SK-N-SH treated with all-trans-retinoic acid at 6 μM for 48 hours (cell line): ENCODE data around the gene IL23R.

Experiments
- ATAC-seq: fragments of 200-7000 bp; cut with Tn5 transposase; 3 replicates; pipeline ENCODE4 v1.9.1; 2020; ENCODE audit warnings: mild to moderate bottlenecking, moderate library complexity
- ARNTL ChIP-seq: fragments of 450-650 bp; formaldehyde crosslinking; IDR thresholded peaks from 2 replicates; pipeline ENCODE4 v1.5.0; 2020; ENCODE audit warnings: low read depth, mild to moderate bottlenecking, moderate library complexity, borderline replicate concordance
- BACH2 ChIP-seq: fragments of 250-450 bp; sonication (Bioruptor Pico); IDR thresholded peaks from 2 replicates; pipeline ENCODE4 v1.9.0; 2021; ENCODE audit warnings: mild to moderate bottlenecking, borderline replicate concordance
- CSDC2 ChIP-seq: fragments of 250-450 bp; sonication (Bioruptor Pico); IDR thresholded peaks from 2 replicates; pipeline ENCODE4 v1.5.0; 2020; ENCODE audit warnings: mild to moderate bottlenecking, moderate library complexity
- CSRNP3 ChIP-seq: fragments of 250-450 bp; sonication (Bioruptor Pico); IDR thresholded peaks from 2 replicates; pipeline ENCODE4 v1.5.1; 2021; ENCODE audit warnings: mild to moderate bottlenecking, moderate library complexity
- ESRRG ChIP-seq: fragments of 250-450 bp; sonication (Bioruptor Pico); IDR thresholded peaks from 2 replicates; pipeline ENCODE4 v1.6.1; 2021; ENCODE audit warnings: mild to moderate bottlenecking
- ISL1 ChIP-seq: fragments of 250-450 bp; sonication (Bioruptor Pico); IDR thresholded peaks from 2 replicates; pipeline ENCODE4 v2.1.2; 2022; ENCODE audit warnings: mild to moderate bottlenecking, moderate library complexity
- PATZ1 ChIP-seq: fragments of 250-450 bp; sonication (Bioruptor Pico); IDR thresholded peaks from 2 replicates; pipeline ENCODE4 v1.8.0; 2020; ENCODE audit warnings: mild to moderate bottlenecking, moderate library complexity, borderline replicate concordance
- RARB ChIP-seq: fragments of 250-450 bp; sonication (Bioruptor Pico); IDR thresholded peaks from 2 replicates; pipeline ENCODE4 v1.8.0; 2021; ENCODE audit warnings: mild to moderate bottlenecking, moderate library complexity
- SNAI2 ChIP-seq: fragments of 250-450 bp; sonication (Bioruptor Pico); IDR thresholded peaks from 2 replicates; pipeline ENCODE4 v1.5.0; 2020; ENCODE audit warnings: mild to moderate bottlenecking, moderate library complexity
- TCF4 ChIP-seq: fragments of 250-450 bp; sonication (Bioruptor Pico); IDR thresholded peaks from 2 replicates; pipeline ENCODE4 v1.8.0; 2021; ENCODE audit warnings: mild to moderate bottlenecking, moderate library complexity, borderline replicate concordance
- TOX ChIP-seq: fragments of 250-450 bp; sonication (Bioruptor Pico); IDR thresholded peaks from 2 replicates; pipeline ENCODE4 v1.8.0; 2021; ENCODE audit warnings: mild to moderate bottlenecking, moderate library complexity, borderline replicate concordance
- TSHZ2 ChIP-seq: fragments of 250-450 bp; sonication (Bioruptor Pico); IDR thresholded peaks from 2 replicates; pipeline ENCODE4 v1.5.0; 2020; ENCODE audit warnings: mild to moderate bottlenecking, moderate library complexity
- ZFP3 ChIP-seq: fragments of 250-450 bp; sonication (Bioruptor Pico); IDR thresholded peaks from 2 replicates; pipeline ENCODE4 v1.5.0; 2020; ENCODE audit warnings: mild to moderate bottlenecking, moderate library complexity
- ZFP30 ChIP-seq: fragments of 450-650 bp; formaldehyde crosslinking; IDR thresholded peaks from 2 replicates; pipeline ENCODE4 v1.5.0; 2022; ENCODE audit warnings: mild to moderate bottlenecking, moderate library complexity
- ZNF565 ChIP-seq: fragments of 450-650 bp; formaldehyde crosslinking; conservative IDR thresholded peaks from 2 replicates; pipeline ENCODE4 v1.5.0; 2020; ENCODE audit warnings: low read depth, mild to moderate bottlenecking, moderate library complexity
- ZNF70 ChIP-seq: fragments of 450-650 bp; formaldehyde crosslinking; IDR thresholded peaks from 2 replicates; pipeline ENCODE4 v1.5.0; 2020; ENCODE audit warnings: mild to moderate bottlenecking, moderate library complexity
- ZNF8 ChIP-seq: fragments of 450-650 bp; formaldehyde crosslinking; IDR thresholded peaks from 2 replicates; pipeline ENCODE4 v1.5.0; 2020; ENCODE audit warnings: mild to moderate bottlenecking, moderate library complexity
- TF ChIP-seq, protein P1 (sequence below): fragments of 250-450 bp; sonication (Bioruptor Pico); IDR thresholded peaks from 2 replicates; pipeline ENCODE4 v1.5.1; 2020; ENCODE audit warnings: low read depth, mild to moderate bottlenecking, moderate library complexity
- TF ChIP-seq, protein P2 (sequence below): fragments of 250-450 bp; sonication (Bioruptor Pico); IDR thresholded peaks from 2 replicates; pipeline ENCODE4 v1.8.0; 2021; ENCODE audit warnings: low read depth, mild to moderate bottlenecking, moderate library complexity, borderline replicate concordance

The IL23R gene

GRCh38 chr1:67270541-67270940, 104.3 kb downstream of the IL23R start:
- TF ChIP-seq RARB (CRISPR knock-in tag) (no peak), CSRNP3 (CRISPR knock-in tag) (no peak), ARNTL (CRISPR knock-in tag) (no peak), ZNF565 (no peak), CSDC2 (CRISPR knock-in tag) (no peak), ZNF8 (CRISPR knock-in tag) (no peak)
- no peak for ATAC-seq

DNA sequence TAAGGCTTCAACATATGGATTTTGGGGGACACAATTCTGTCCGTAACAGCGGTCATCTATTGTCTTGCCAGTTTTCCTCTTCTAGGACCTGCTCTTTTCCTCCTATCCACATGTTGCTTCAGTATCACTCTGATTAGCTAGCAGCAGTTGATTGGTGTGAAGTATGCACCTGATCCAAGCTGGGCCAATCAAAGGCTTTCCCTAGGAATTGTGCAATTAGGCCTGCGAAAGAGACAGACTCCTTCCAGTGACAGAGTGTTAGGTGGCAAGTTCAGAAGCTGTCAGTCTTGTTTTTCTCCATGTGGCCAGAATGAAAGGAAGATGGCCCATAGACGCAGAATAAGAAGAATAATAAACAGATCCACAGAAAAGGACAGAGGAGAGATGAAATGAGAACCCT, 107.3 kb downstream of the IL23R start:
- TF ChIP-seq TSHZ2 (no peak), PATZ1 (no peak), ESRRG (CRISPR knock-in tag) (no peak), ZFP30 (no peak), TCF4 (CRISPR knock-in tag) (no peak), ZFP3 (CRISPR knock-in tag) (no peak), ARNTL (CRISPR knock-in tag) (no peak)
- TF ChIP-seq, protein P1, sequence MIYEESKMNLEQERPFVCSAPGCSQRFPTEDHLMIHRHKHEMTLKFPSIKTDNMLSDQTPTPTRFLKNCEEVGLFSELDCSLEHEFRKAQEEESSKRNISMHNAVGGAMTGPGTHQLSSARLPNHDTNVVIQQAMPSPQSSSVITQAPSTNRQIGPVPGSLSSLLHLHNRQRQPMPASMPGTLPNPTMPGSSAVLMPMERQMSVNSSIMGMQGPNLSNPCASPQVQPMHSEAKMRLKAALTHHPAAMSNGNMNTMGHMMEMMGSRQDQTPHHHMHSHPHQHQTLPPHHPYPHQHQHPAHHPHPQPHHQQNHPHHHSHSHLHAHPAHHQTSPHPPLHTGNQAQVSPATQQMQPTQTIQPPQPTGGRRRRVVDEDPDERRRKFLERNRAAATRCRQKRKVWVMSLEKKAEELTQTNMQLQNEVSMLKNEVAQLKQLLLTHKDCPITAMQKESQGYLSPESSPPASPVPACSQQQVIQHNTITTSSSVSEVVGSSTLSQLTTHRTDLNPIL (CRISPR knock-in tag) = no peak
- TF ChIP-seq, all 23 proteins: peak for 0

GRCh38 chr1:67274623-67275325, 108.5 kb downstream of the IL23R start:
- ATAC-seq = no peak
- TF ChIP-seq ZNF565 = no peak
- TF ChIP-seq SNAI2 (CRISPR knock-in tag) = no peak
- TF ChIP-seq TCF4 (CRISPR knock-in tag) = no peak
- no peak for TF ChIP-seq ZNF8 (CRISPR knock-in tag)
- TF ChIP-seq, protein P2, sequence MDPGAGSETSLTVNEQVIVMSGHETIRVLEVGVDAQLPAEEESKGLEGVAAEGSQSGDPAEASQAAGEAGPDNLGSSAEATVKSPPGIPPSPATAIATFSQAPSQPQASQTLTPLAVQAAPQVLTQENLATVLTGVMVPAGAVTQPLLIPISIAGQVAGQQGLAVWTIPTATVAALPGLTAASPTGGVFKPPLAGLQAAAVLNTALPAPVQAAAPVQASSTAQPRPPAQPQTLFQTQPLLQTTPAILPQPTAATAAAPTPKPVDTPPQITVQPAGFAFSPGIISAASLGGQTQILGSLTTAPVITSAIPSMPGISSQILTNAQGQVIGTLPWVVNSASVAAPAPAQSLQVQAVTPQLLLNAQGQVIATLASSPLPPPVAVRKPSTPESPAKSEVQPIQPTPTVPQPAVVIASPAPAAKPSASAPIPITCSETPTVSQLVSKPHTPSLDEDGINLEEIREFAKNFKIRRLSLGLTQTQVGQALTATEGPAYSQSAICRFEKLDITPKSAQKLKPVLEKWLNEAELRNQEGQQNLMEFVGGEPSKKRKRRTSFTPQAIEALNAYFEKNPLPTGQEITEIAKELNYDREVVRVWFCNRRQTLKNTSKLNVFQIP (CRISPR knock-in tag) = no peak
- no peak for TF ChIP-seq BACH2 (CRISPR knock-in tag)
- no peak for TF ChIP-seq ZFP30
- TF ChIP-seq ISL1 (CRISPR knock-in tag) = no peak
- no peak for TF ChIP-seq ARNTL (CRISPR knock-in tag)
- no peak for TF ChIP-seq TOX
- TF ChIP-seq ZFP3 (CRISPR knock-in tag) = no peak
- TF ChIP-seq TSHZ2 = no peak
- no peak for TF ChIP-seq ZNF70 (CRISPR knock-in tag)

More for the DNA sequence above, 107.3 kb downstream of the IL23R start:
- no peak for ATAC-seq
